Keratinocyte (primary cell): ENCODE data around the gene MAPK1.

Experiments used
- EZH2 ChIP-seq: IDR thresholded peaks from one replicate; pipeline ENCODE4 v1.6.1; 2012; ENCODE audit warnings: inconsistent platforms, mild to moderate bottlenecking, low read length, moderate library complexity
- TF ChIP-seq, protein P1 (sequence below), 3 experiments: IDR thresholded peaks in 1 of 3; conservative IDR thresholded peaks in 1 of 3; optimal IDR thresholded peaks in 1 of 3; 2 replicates in 2 of 3; 3 replicates in 1 of 3; pipeline versions ENCODE3 to v1.5.1; 2011; ENCODE audit warnings: low read length in 3 of 3, mild to moderate bottlenecking in 3 of 3, moderate library complexity in 2 of 3, control low read depth in 1 of 3, inconsistent platforms in 1 of 3; ENCODE audit not compliant: insufficient read depth in 2 of 3; ENCODE audit errors: extremely low read depth in 1 of 3

DNA sequence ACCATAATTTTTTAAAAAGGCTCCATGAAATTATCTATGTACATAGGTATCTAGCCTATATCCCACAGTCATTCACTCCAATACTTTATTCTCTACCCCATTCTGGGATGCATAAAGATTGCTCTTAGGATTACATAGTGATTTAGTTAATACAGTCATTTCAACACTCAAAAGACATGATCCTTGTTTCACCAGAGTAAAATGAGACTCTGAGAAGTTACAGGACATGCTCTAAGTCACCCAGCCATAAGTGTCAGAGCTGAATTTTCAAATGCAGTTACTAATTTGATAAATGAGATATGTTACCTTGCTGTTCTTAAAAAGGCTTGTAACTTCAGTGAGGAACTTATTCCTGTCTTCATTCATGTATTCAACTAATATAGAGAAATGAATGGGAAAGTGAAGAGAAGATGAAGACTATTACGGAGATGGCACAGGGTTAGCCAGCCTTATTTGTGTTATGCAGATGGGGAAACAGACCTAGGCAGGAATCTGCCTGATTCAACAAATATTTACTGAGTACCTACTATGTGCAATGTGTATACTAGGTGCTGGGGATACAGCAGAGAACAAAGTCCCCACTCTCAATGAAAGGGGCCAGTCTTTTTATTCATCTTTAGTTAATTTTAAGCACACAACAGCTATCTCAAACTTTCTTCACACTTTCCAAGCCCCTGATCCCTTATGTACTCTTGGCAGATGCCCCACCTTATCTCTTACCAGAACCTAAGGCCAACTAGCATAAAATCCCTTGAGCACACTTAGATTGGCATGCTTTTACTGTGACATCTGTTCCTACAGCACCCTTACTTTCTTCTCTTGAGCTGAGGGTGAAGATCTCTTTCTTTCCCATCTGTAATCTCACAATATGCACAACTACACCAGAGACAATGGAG, 21.6 kb downstream of the MAPK1 start:
- TF ChIP-seq, protein P1, sequence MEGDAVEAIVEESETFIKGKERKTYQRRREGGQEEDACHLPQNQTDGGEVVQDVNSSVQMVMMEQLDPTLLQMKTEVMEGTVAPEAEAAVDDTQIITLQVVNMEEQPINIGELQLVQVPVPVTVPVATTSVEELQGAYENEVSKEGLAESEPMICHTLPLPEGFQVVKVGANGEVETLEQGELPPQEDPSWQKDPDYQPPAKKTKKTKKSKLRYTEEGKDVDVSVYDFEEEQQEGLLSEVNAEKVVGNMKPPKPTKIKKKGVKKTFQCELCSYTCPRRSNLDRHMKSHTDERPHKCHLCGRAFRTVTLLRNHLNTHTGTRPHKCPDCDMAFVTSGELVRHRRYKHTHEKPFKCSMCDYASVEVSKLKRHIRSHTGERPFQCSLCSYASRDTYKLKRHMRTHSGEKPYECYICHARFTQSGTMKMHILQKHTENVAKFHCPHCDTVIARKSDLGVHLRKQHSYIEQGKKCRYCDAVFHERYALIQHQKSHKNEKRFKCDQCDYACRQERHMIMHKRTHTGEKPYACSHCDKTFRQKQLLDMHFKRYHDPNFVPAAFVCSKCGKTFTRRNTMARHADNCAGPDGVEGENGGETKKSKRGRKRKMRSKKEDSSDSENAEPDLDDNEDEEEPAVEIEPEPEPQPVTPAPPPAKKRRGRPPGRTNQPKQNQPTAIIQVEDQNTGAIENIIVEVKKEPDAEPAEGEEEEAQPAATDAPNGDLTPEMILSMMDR (optimal IDR thresholded peaks at IDR 0.05 in 1 of 3, IDR thresholded peaks at IDR 0.05 in 1 of 3, conservative IDR thresholded peaks at IDR 0.05 in 1 of 3; ENCODE audit: extremely low read depth in 1 of 3, insufficient read depth in 2 of 3, low read length in 3 of 3), result no peak
- no peak for TF ChIP-seq EZH2
